ENCODE data around the gene ECD. TPM values are rescaled to one million over a fixed set of nuclear protein-coding genes. Genes with fewer than 3 reads are reported as not detected.
"Not testable (repeated sequence)": the region's sequence is repeated elsewhere in the genome, so short reads cannot be mapped to it uniquely, and the experiment has no call there.

Gene ECD
- total and polyA plus RNA-seq, 10 of the 15 experiments (the other 5 are each of a cell fraction or from before 2014, with no cell fraction given) = 27.3 to 61.6 (median 44.0) TPM

GRCh38 chr10:73113551-73113950 is 54.3 kb downstream of the ECD start:
- Histone ChIP-seq H2AFZ (ENCODE audit: control insufficient read depth, low read depth, low read length) (no peak overlapping the region), H3K79me2 (ENCODE audit: control insufficient read depth, insufficient read depth, low read length) (no peaks in the 10 kb centered on the region), H3K9ac (ENCODE audit: control insufficient read depth, insufficient read depth, low read length) (no peak overlapping the region), H3K9me3 (replicated peaks; ENCODE audit: control insufficient read depth, insufficient read depth, low read length) (no peaks in the 10 kb centered on the region; the same call in 2 of the 3 replicates), H3K4me3 (no peak overlapping the region), H3K4me2 (ENCODE audit: control insufficient read depth, insufficient read depth) (no peak overlapping the region), H3K27ac (ENCODE audit: control insufficient read depth, insufficient read depth) (no peak overlapping the region), H3K36me3 (ENCODE audit: control insufficient read depth in 2 of 2, insufficient read depth in 2 of 2, low read length in 1 of 2) (peaks cover 0 to 5% of the 10 kb centered on the region in 2 experiments; a peak in 1 of 4 replicates), H3K27me3 (replicated peaks in 1 of 2; ENCODE audit: control insufficient read depth in 2 of 2, insufficient read depth in 2 of 2, low read length in 1 of 2) (no peaks in the 10 kb centered on the region), H3K4me1 (ENCODE audit: control insufficient read depth, insufficient read depth, low read length) (peaks cover 9% of the 10 kb centered on the region), H4K20me1 (ENCODE audit: control insufficient read depth, insufficient read depth) (no peaks in the 10 kb centered on the region)
- WGBS (ENCODE audit: insufficient coverage, insufficient replicate concordance, low lambda C conversion rate, missing lambda C conversion rate) = 100% methylated on average over 1 of the region's 1 CpG
- ChIA-PET SMC1A (ENCODE audit: uncharacterized antibody, unreplicated experiment) (interaction anchor here (0.7 to 3.4 kb wide), 4 partner anchors 15 to 30 kb away, joined by 3 to 12 read pairs (median 3); partner anchors contain the start of gene P4HA1), POLR2A (interaction anchor here (0.6 to 1.0 kb wide), 3 partner anchors 22 to 1883 kb away, joined by 4 read pairs; no protein-coding TSS in a partner anchor), RAD21 (ENCODE audit: unreplicated experiment) (interaction anchor here (2.2 kb wide), 1 partner anchor 17 kb away, joined by 12 read pairs; the partner anchor contains the start of gene P4HA1), CTCF (interaction anchor here (1.6 to 2.1 kb wide), 2 partner anchors 34 to 45 kb away, joined by 5 to 12 read pairs; no protein-coding TSS in a partner anchor)
- intact Hi-C loops (cut with micrococcal nuclease; ENCODE audit: unreplicated experiment) = no loop called here
- in situ Hi-C loops (cut with MboI) = no loop called here
- TF ChIP-seq YBX1 (IDR thresholded peaks at IDR 0.05) = no peak
- no peak for TF ChIP-seq SMARCA5 (IDR thresholded peaks at IDR 0.05)
- TF ChIP-seq BCLAF1 (IDR thresholded peaks at IDR 0.05) = no peak
- TF ChIP-seq ZNF217 (IDR thresholded peaks at IDR 0.05) = no peak
- no peak for TF ChIP-seq NKRF (conservative IDR thresholded peaks at IDR 0.05)
- no peak for TF ChIP-seq MEF2A (IDR thresholded peaks at IDR 0.05; ENCODE audit: insufficient read depth, low read depth, low read length)
- FAIRE-seq (no peak), DNase-seq (ENCODE audit: low read depth, low spot score) (no peak), ATAC-seq (no peak)
- BruUV-seq (replicated peaks) = TSS peak; percentile 25

GRCh38 chr10:73112032-73112431 is 55.8 kb downstream of the ECD start:
- ChIA-PET RAD21 (ENCODE audit: unreplicated experiment) (interaction anchor here (3.4 kb wide), 1 partner anchor 16 kb away, joined by 47 read pairs; the partner anchor contains the start of gene P4HA1), POLR2A (interaction anchor here (0.9 to 3.7 kb wide), 2 partner anchors 16 to 26 kb away, joined by 3 to 49 read pairs; partner anchors contain the start of gene P4HA1), CTCF (interaction anchor here (0.6 to 4.0 kb wide), 3 partner anchors 12 to 37 kb away, joined by 3 to 26 read pairs (median 20); partner anchors contain the start of gene P4HA1), SMC1A (ENCODE audit: uncharacterized antibody, unreplicated experiment) (interaction anchor here (1.9 to 3.8 kb wide), 3 partner anchors 10 to 17 kb away, joined by 8 to 41 read pairs (median 27); partner anchors contain the start of gene P4HA1)
- H3K79me2 ChIP-seq (ENCODE audit: control insufficient read depth, insufficient read depth, low read length); H3K27me3 ChIP-seq (replicated peaks in 1 of 2; ENCODE audit: control insufficient read depth in 2 of 2, insufficient read depth in 2 of 2, low read length in 1 of 2); H3K27ac ChIP-seq (ENCODE audit: control insufficient read depth, insufficient read depth); DNase-seq (ENCODE audit: low read depth, low spot score); H3K4me3 ChIP-seq; H4K20me1 ChIP-seq (ENCODE audit: control insufficient read depth, insufficient read depth); in situ Hi-C loops (cut with MboI); FAIRE-seq; ATAC-seq; H3K36me3 ChIP-seq (ENCODE audit: control insufficient read depth in 2 of 2, insufficient read depth in 2 of 2, low read length in 1 of 2); H3K9ac ChIP-seq (ENCODE audit: control insufficient read depth, insufficient read depth, low read length); H3K4me1 ChIP-seq (ENCODE audit: control insufficient read depth, insufficient read depth, low read length); intact Hi-C loops (cut with micrococcal nuclease; ENCODE audit: unreplicated experiment); H2AFZ ChIP-seq (ENCODE audit: control insufficient read depth, low read depth, low read length); H3K9me3 ChIP-seq (replicated peaks; ENCODE audit: control insufficient read depth, insufficient read depth, low read length); H3K4me2 ChIP-seq (ENCODE audit: control insufficient read depth, insufficient read depth); BruUV-seq (replicated peaks): not testable (repeated sequence)
- WGBS (ENCODE audit: insufficient coverage, insufficient replicate concordance, low lambda C conversion rate, missing lambda C conversion rate) = 96% methylated on average over 13 of the region's 13 CpGs
